GM12892 (cell line): ENCODE measurements around the gene KIAA1958.

Experiments
- POLR2A ChIP-seq: IDR thresholded peaks from 2 replicates; pipeline ENCODE4 v1.6.1; 2011; ENCODE audit warnings: low read depth, low read length, control low read depth
- POLR2AphosphoS5 ChIP-seq: IDR thresholded peaks from 2 replicates; pipeline ENCODE4 v1.6.1; 2011; ENCODE audit warnings: low read depth, low read length, control low read depth

- no peak for TF ChIP-seq POLR2AphosphoS5
- no peak for TF ChIP-seq POLR2A
Observed at GRCh38 chr9:112617371-112617770, 130.7 kb downstream of the KIAA1958 start.
